OCI-LY3 (cell line): ENCODE measurements around the gene OR10G7.

Source experiments
- H2AFZ ChIP-seq: fragments of 200-600, 300-600 bp; shearing (Covaris generic); 2 replicates; pipeline ENCODE4 v1.6.0; 2014; ENCODE audit warnings: antibody characterized with exemption, low read depth, low read length
- H3K27ac ChIP-seq: fragments of 200-600, 300-600 bp; sonication (generic); 2 replicates; pipeline ENCODE4 v1.5.1; 2014; ENCODE audit warnings: mild to moderate bottlenecking, low read length, moderate library complexity, mixed read lengths
- H3K27me3 ChIP-seq: fragments of 200-600, 300-600 bp; sonication (generic); 2 replicates; pipeline ENCODE4 v1.6.1; 2014; ENCODE audit warnings: low read depth, low read length, mixed read lengths
- H3K36me3 ChIP-seq: fragments of 200-600, 300-600 bp; sonication (generic); replicated peaks from 2 replicates; pipeline ENCODE3; 2014; ENCODE audit warnings: low read depth, low read length, mixed read lengths
- H3K4me1 ChIP-seq: fragments of 300-600, 200-600 bp; sonication (generic); 2 replicates; pipeline ENCODE4 v1.6.1; 2014; ENCODE audit warnings: low read length, mixed read lengths
- H3K4me2 ChIP-seq: fragments of 200-600, 300-600 bp; sonication (generic); 2 replicates; pipeline ENCODE4 v1.6.1; 2014; ENCODE audit warnings: low read length, mixed read lengths
- H3K4me3 ChIP-seq: fragments of 300-600, 200-600 bp; sonication (generic); 2 replicates; pipeline ENCODE4 v1.5.1; 2014; ENCODE audit warnings: antibody characterized with exemption, mild to moderate bottlenecking, low read length, moderate library complexity
- H3K79me2 ChIP-seq: fragments of 300-600, 200-600 bp; shearing (Covaris generic); 2 replicates; pipeline ENCODE4 v1.6.1; 2014; ENCODE audit warnings: mild to moderate bottlenecking, low read length, mixed read lengths
- H3K9ac ChIP-seq: fragments of 300-600, 200-600 bp; shearing (Covaris generic); 2 replicates; pipeline ENCODE4 v1.6.0; 2014; ENCODE audit warnings: mild to moderate bottlenecking, low read length, moderate library complexity
- H3K9me3 ChIP-seq: fragments of 200-600, 300-600 bp; shearing (Covaris generic); 2 replicates; pipeline ENCODE4 v1.6.1; 2014; ENCODE audit warnings: low read length, mixed read lengths; ENCODE audit not compliant: insufficient read depth
- H4K20me1 ChIP-seq: fragments of 200-600, 300-600 bp; sonication (generic); 2 replicates; pipeline ENCODE4 v1.6.1; 2016; ENCODE audit warnings: low read length, mixed read lengths; ENCODE audit not compliant: insufficient read depth
- EZH2phosphoT487 ChIP-seq: fragments of 200-600 bp; shearing (Covaris generic); IDR thresholded peaks from 2 replicates; pipeline ENCODE4 v1.6.1; 2018; ENCODE audit warnings: antibody characterized with exemption, mixed run types, low read depth
- TF ChIP-seq, protein P1 (sequence below): fragments of 200-600, 300-600 bp; sonication (generic); IDR thresholded peaks from 2 replicates; pipeline ENCODE4 v1.5.1; 2014; ENCODE audit warnings: antibody characterized with exemption, low read length, low read depth

Gene OR10G7

GRCh38 chr11:124081483-124081882 is 40.4 kb upstream of the OR10G7 start:
- no peak overlapping the region for H3K4me2 ChIP-seq
- no peaks in the 10 kb centered on the region for H3K4me1 ChIP-seq
- peaks cover 23% of the 10 kb centered on the region for H3K27me3 ChIP-seq
- H3K4me3 ChIP-seq = no peak overlapping the region
- no peaks in the 10 kb centered on the region for H3K9me3 ChIP-seq
- no peak overlapping the region for H2AFZ ChIP-seq
- no peaks in the 10 kb centered on the region for H3K79me2 ChIP-seq
- H3K36me3 ChIP-seq = no peaks in the 10 kb centered on the region
- TF ChIP-seq, protein P1, sequence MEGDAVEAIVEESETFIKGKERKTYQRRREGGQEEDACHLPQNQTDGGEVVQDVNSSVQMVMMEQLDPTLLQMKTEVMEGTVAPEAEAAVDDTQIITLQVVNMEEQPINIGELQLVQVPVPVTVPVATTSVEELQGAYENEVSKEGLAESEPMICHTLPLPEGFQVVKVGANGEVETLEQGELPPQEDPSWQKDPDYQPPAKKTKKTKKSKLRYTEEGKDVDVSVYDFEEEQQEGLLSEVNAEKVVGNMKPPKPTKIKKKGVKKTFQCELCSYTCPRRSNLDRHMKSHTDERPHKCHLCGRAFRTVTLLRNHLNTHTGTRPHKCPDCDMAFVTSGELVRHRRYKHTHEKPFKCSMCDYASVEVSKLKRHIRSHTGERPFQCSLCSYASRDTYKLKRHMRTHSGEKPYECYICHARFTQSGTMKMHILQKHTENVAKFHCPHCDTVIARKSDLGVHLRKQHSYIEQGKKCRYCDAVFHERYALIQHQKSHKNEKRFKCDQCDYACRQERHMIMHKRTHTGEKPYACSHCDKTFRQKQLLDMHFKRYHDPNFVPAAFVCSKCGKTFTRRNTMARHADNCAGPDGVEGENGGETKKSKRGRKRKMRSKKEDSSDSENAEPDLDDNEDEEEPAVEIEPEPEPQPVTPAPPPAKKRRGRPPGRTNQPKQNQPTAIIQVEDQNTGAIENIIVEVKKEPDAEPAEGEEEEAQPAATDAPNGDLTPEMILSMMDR = no peak
- TF ChIP-seq EZH2phosphoT487 = no peak
- H4K20me1 ChIP-seq = no peaks in the 10 kb centered on the region
- no peak overlapping the region for H3K27ac ChIP-seq
- no peak overlapping the region for H3K9ac ChIP-seq

DNA sequence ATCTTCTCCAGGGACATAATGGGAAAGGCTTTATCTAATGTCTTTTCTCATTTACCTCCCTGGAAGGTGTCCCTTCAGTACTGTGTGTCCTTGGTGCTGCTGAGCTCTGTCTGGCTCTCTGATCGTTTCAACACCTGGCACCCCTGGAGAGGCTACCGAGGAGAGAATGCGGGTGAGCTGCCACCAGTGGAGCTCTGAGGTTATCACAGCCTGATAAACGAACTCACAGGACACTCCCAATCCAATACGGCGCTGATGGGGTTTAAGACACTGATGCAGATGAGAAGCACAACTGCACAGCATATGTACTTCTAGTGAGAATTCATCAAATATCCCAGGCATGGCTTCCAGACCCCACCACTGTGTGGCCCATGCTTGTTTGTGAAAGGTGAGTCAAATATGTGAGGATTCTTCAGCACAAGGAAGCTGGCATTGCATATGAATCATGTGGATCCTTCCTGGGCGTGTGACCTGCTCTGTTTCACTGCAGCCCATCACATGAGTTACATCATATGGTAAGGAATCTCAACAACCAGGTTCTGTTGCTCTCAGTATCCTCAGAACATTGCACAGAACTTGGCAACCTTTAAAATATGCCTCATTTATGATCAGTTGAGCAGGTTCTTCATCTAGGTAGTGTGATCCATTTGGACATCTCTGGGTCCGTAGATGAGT is 39.3 kb upstream of the OR10G7 start:
- no peaks in the 10 kb centered on the region for H3K79me2 ChIP-seq
- no peaks in the 10 kb centered on the region for H3K9me3 ChIP-seq
- no peaks in the 10 kb centered on the region for H3K4me1 ChIP-seq
- H3K4me2 ChIP-seq = no peak overlapping the region
- peaks cover 21% of the 10 kb centered on the region for H3K27me3 ChIP-seq
- no peak overlapping the region for H3K4me3 ChIP-seq
- TF ChIP-seq, protein P1 = no peak
- no peak for TF ChIP-seq EZH2phosphoT487
- H2AFZ ChIP-seq = no peak overlapping the region
- no peaks in the 10 kb centered on the region for H4K20me1 ChIP-seq
- no peak overlapping the region for H3K27ac ChIP-seq
- H3K9ac ChIP-seq = no peak overlapping the region
- H3K36me3 ChIP-seq = no peaks in the 10 kb centered on the region

DNA sequence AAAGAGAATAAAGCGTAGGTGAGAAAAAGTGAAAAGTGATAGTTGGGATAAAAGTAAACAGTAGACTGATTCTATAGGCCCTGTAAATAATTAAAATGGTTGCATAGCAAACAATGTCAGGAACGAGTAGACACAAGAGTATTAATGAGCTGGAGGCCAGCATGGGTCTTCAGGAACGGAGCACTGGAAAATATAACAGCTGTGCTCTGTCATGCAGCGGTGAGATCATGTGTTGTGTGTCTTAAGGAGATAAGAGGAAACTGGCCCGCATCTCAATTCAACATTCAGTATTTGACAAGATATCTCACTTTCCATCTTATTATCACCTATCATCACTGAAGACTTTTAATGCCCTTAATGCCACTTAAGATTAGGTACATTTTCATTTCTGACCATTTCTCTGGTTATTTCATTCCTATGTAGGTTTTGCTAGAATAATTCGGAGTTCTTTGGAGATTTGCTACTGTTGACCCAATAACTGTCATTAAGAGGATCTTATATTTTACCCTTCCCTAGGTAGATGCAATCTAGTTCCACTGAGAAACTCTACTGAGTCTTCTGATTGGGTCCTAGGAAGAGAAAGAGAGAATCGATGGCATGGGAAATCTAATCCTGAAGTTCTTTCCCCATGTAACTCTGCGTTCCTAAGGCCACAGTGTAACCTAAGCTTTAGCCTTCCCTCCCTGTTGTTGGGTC is 38.7 kb upstream of the OR10G7 start:
- Histone ChIP-seq H3K9me3 (no peaks in the 10 kb centered on the region), H3K9ac (no peak overlapping the region), H3K27me3 (peaks cover 18% of the 10 kb centered on the region; the same call in 1 of the 2 replicates), H3K4me3 (no peak overlapping the region), H3K36me3 (no peaks in the 10 kb centered on the region), H3K4me1 (no peaks in the 10 kb centered on the region), H4K20me1 (no peaks in the 10 kb centered on the region), H3K79me2 (no peaks in the 10 kb centered on the region), H3K27ac (no peak overlapping the region), H3K4me2 (no peak overlapping the region), H2AFZ (no peak overlapping the region)
- TF ChIP-seq, protein P1 = no peak
- TF ChIP-seq EZH2phosphoT487 = no peak

- Histone ChIP-seq H3K79me2 (no peaks in the 10 kb centered on the region), H3K27ac (no peak overlapping the region), H3K4me2 (no peak overlapping the region), H3K36me3 (no peaks in the 10 kb centered on the region), H2AFZ (no peak overlapping the region), H3K4me1 (no peaks in the 10 kb centered on the region), H3K9me3 (no peaks in the 10 kb centered on the region), H3K4me3 (no peak overlapping the region), H3K27me3 (peaks cover 12% of the 10 kb centered on the region; the same call in 1 of the 2 replicates), H3K9ac (no peak overlapping the region), H4K20me1 (no peaks in the 10 kb centered on the region)
- TF ChIP-seq, protein P1 = no peak
- TF ChIP-seq EZH2phosphoT487 = no peak
Observed at GRCh38 chr11:124078591-124078990, 37.5 kb upstream of the OR10G7 start.
